Measurements from ENCODE around the gene TPH1. TPM values are rescaled to one million over a fixed set of nuclear protein-coding genes. Genes with fewer than 3 reads are reported as not detected.

TPH1 gene
- total and polyA plus RNA-seq, 2 experiments from 2014 or later: 0.03 to 0.12 TPM

- Histone ChIP-seq H3K4me1 (ENCODE audit: low read depth) (no peaks in the 10 kb centered on the region), H3K9me3 (ENCODE audit: low read depth) (no peaks in the 10 kb centered on the region), H3K36me3 (no peaks in the 10 kb centered on the region), H3K27ac (no peak overlapping the region), H3K27me3 (peaks cover 12% of the 10 kb centered on the region), H3K4me3 (no peak overlapping the region)
- no peak for DNase-seq (ENCODE audit: low read depth in 1 of 2, low spot score in 1 of 2)
- no peak for TF ChIP-seq CTCF (IDR thresholded peaks at IDR 0.05; ENCODE audit: low read depth, low read length)
Observed at GRCh38 chr11:18036456-18036855, 9.6 kb downstream of the TPH1 start.

DNA sequence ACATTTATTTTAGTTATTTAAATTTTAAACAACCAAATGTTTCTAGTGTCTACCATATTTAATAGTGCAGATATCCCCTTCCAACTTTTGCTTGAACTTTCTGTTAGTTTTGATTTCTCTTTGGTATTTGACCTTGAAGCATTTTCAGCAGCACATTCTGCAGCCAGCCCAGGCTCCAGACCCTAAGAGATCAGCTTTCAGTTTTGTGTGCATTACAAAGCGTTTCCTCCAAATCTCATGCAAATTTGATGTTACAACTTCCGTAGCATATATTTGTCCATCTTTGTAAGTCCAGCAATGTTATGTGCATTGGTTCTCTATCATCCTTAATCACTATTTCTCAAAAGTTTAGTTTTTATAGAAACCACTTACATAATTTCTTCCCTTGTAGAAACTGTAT is 18.6 kb downstream of the TPH1 start:
- Histone ChIP-seq H3K9me3 (ENCODE audit: low read depth) (no peaks in the 10 kb centered on the region), H3K27me3 (no peaks in the 10 kb centered on the region), H3K4me1 (ENCODE audit: low read depth) (no peaks in the 10 kb centered on the region), H3K4me3 (no peak overlapping the region), H3K36me3 (no peaks in the 10 kb centered on the region), H3K27ac (no peak overlapping the region)
- no peak for DNase-seq (ENCODE audit: low read depth in 1 of 2, low spot score in 1 of 2)
- TF ChIP-seq CTCF (IDR thresholded peaks at IDR 0.05; ENCODE audit: low read depth, low read length): no peak

- Histone ChIP-seq H3K9me3 (ENCODE audit: low read depth) (no peaks in the 10 kb centered on the region), H3K36me3 (no peaks in the 10 kb centered on the region), H3K4me1 (ENCODE audit: low read depth) (no peaks in the 10 kb centered on the region), H3K4me3 (no peak overlapping the region), H3K27me3 (no peaks in the 10 kb centered on the region), H3K27ac (no peak overlapping the region)
- no peak for DNase-seq (ENCODE audit: low read depth in 1 of 2, low spot score in 1 of 2)
- TF ChIP-seq CTCF (IDR thresholded peaks at IDR 0.05; ENCODE audit: low read depth, low read length): no peak
Observed at GRCh38 chr11:18022419-18022818, 23.6 kb downstream of the TPH1 start.

DNA sequence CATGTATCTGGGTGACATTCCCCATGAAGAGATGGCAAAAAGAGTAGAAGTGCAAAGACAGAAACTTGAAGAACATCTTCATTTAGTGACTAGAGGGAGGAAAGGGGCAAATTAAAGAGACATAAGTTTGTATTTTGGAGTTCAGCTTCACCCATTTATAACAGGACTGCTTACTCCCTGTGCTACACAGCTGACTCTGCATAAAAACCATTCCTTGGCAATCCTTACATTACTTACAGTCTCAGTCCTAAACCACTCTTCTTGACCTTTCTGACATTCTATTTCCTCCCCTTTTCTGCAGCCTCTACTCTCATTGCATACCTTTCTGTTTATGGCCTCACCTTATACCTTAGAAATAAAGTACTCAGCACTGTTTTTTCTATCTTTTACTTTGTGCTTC is 26.4 kb downstream of the TPH1 start:
- Histone ChIP-seq H3K36me3 (no peaks in the 10 kb centered on the region), H3K9me3 (ENCODE audit: low read depth) (no peaks in the 10 kb centered on the region), H3K27ac (no peak overlapping the region), H3K4me3 (no peak overlapping the region), H3K4me1 (ENCODE audit: low read depth) (no peaks in the 10 kb centered on the region), H3K27me3 (no peaks in the 10 kb centered on the region)
- no peak for DNase-seq (ENCODE audit: low read depth in 1 of 2, low spot score in 1 of 2)
- TF ChIP-seq CTCF (IDR thresholded peaks at IDR 0.05; ENCODE audit: low read depth, low read length): no peak

- no peak for DNase-seq (ENCODE audit: low read depth in 1 of 2, low spot score in 1 of 2)
- Histone ChIP-seq H3K27me3 (no peaks in the 10 kb centered on the region), H3K9me3 (ENCODE audit: low read depth) (no peaks in the 10 kb centered on the region), H3K4me1 (ENCODE audit: low read depth) (no peaks in the 10 kb centered on the region), H3K36me3 (no peaks in the 10 kb centered on the region), H3K27ac (no peak overlapping the region), H3K4me3 (no peak overlapping the region)
- no peak for TF ChIP-seq CTCF (IDR thresholded peaks at IDR 0.05; ENCODE audit: low read depth, low read length)
Observed at GRCh38 chr11:18016789-18017188, 29.3 kb downstream of the TPH1 start.

DNA sequence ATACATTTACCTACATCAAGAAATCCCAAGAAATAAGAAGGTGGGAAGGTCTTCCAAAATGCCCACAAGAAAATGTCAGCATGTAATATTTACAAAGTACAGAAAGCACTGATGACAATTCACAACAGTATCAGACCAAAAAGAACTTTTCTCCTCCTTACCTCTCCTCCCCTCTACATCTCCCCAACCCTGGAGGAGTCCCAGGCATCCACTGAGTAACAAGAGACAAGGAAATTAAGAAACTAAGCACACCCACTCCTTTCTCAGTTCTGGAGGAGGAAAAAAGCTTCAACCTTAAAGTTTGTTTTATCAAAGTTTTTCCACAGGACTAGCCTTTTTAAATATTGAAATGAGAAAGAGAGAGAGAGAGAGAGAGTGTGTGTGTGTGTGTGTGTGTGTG is 31.2 kb downstream of the TPH1 start:
- TF ChIP-seq CTCF (IDR thresholded peaks at IDR 0.05; ENCODE audit: low read depth, low read length): no peak
- no peaks in the 10 kb centered on the region for H3K27me3 ChIP-seq
- no peak for DNase-seq (ENCODE audit: low read depth in 1 of 2, low spot score in 1 of 2)
- H3K4me3 ChIP-seq: no peak overlapping the region
- no peaks in the 10 kb centered on the region for H3K4me1 ChIP-seq (ENCODE audit: low read depth)
- H3K9me3 ChIP-seq (ENCODE audit: low read depth): no peaks in the 10 kb centered on the region
- no peaks in the 10 kb centered on the region for H3K36me3 ChIP-seq
- no peak overlapping the region for H3K27ac ChIP-seq
